HG03103 (cell line): ENCODE measurements around the gene F3.
"Not testable (repeated sequence)": the region's sequence is repeated elsewhere in the genome, so short reads cannot be mapped to it uniquely, and the experiment has no call there.

ENCODE experiments used
- ATAC-seq: cut with Tn5 transposase; IDR thresholded peaks from one replicate; pipeline ENCODE4 v1.9.1; 2021; ENCODE audit warnings: low read depth; ENCODE audit not compliant: unreplicated experiment

The F3 gene

GRCh38 chr1:94541246-94542087 lies at the start of gene F3:
TSS of gene F3 (minus strand) at chr1:94541759. CDS start at chr1:94541636, 123 bp downstream.
- peak; percentile 75 for ATAC-seq

- ATAC-seq, result no peak
These were observed 48.9 kb upstream of the F3 start for GRCh38 chr1:94590203-94591137.

- ATAC-seq, result no peak
These were observed 48.2 kb upstream of the F3 start for GRCh38 chr1:94589728-94590127.

GRCh38 chr1:94582565-94582964 lies 41.0 kb upstream of the F3 start:
- ATAC-seq, result no peak

- ATAC-seq, result no peak
These were observed 39.0 kb upstream of the F3 start for GRCh38 chr1:94580367-94581115.

GRCh38 chr1:94579876-94580294 lies 38.3 kb upstream of the F3 start:
- ATAC-seq, result no peak

GRCh38 chr1:94578856-94579255 lies 37.3 kb upstream of the F3 start:
- no peak for ATAC-seq

- ATAC-seq, result not testable (repeated sequence)
These were observed 32.4 kb upstream of the F3 start for GRCh38 chr1:94573917-94574316.

GRCh38 chr1:94572780-94573179 lies 31.2 kb upstream of the F3 start:
- no peak for ATAC-seq

- ATAC-seq, result not testable (repeated sequence)
These were observed 29.4 kb upstream of the F3 start for GRCh38 chr1:94570965-94571364.

- not testable (repeated sequence) for ATAC-seq
These were observed 27.2 kb upstream of the F3 start for GRCh38 chr1:94568806-94569205.

- not testable (repeated sequence) for ATAC-seq
These were observed 26.5 kb upstream of the F3 start for GRCh38 chr1:94567975-94568607.

GRCh38 chr1:94566436-94566835 lies 24.9 kb upstream of the F3 start:
- ATAC-seq, result not testable (repeated sequence)

- ATAC-seq, result no peak
These were observed 24.3 kb upstream of the F3 start for GRCh38 chr1:94565901-94566300.

- ATAC-seq, result no peak
These were observed 21.1 kb upstream of the F3 start for GRCh38 chr1:94562519-94563260.

- ATAC-seq, result no peak
These were observed 18.8 kb upstream of the F3 start for GRCh38 chr1:94560333-94560732.

- ATAC-seq, result no peak
These were observed 18.4 kb upstream of the F3 start for GRCh38 chr1:94559921-94560320.

GRCh38 chr1:94555091-94555490 lies 13.5 kb upstream of the F3 start:
- no peak for ATAC-seq

- no peak for ATAC-seq
These were observed 13.0 kb upstream of the F3 start for GRCh38 chr1:94554580-94554979.
